Aorta (tissue), 5 donors: ENCODE measurements around the gene GRK3. TPM values are rescaled to one million over a fixed set of nuclear protein-coding genes. Genes with fewer than 3 reads are reported as not detected.

ENCODE experiments used
- ATAC-seq: fragments of 200-7000 bp; cut with Tn5 transposase; one replicate; pipeline ENCODE4 v1.9.1; 2022; ENCODE audit warnings: moderate library complexity; ENCODE audit not compliant: low FRiP score
- DNase-seq, 2 donors: peaks; one replicate each; pipeline ENCODE4 v3.0.0-alpha.2; 2020
- H3K27ac ChIP-seq, 2 donors: one replicate each; pipeline ENCODE4 v1.5.1; 2013; ENCODE audit warnings: low read length in 2 of 2, mild to moderate bottlenecking in 2 of 2, moderate library complexity in 2 of 2, control low read depth in 1 of 2, inconsistent platforms in 1 of 2, low read depth in 1 of 2
- H3K27me3 ChIP-seq, 2 donors: one replicate each; pipeline ENCODE4 v1.6.1; 2013; ENCODE audit warnings: control low read depth in 1 of 2, low read length in 1 of 2, mild to moderate bottlenecking in 1 of 2, moderate library complexity in 1 of 2; ENCODE audit not compliant: insufficient read depth in 2 of 2, control insufficient read depth in 1 of 2
- H3K36me3 ChIP-seq, 2 donors: one replicate each; pipeline ENCODE4 v1.6.1; 2013; ENCODE audit warnings: control low read depth in 1 of 2, low read length in 1 of 2, mild to moderate bottlenecking in 1 of 2; ENCODE audit not compliant: insufficient read depth in 2 of 2, control insufficient read depth in 1 of 2
- H3K4me1 ChIP-seq, 2 donors: one replicate each; pipeline ENCODE4 v1.6.1; 2013; ENCODE audit warnings: low read length in 2 of 2, control low read depth in 1 of 2, mild to moderate bottlenecking in 1 of 2, moderate library complexity in 1 of 2; ENCODE audit not compliant: insufficient read depth in 2 of 2, control insufficient read depth in 1 of 2
- H3K4me3 ChIP-seq, 2 donors: one replicate each; pipeline ENCODE4 v1.5.1; 2013; ENCODE audit warnings: low read length in 2 of 2, control low read depth in 1 of 2, mild to moderate bottlenecking in 1 of 2
- H3K9me3 ChIP-seq: one replicate; pipeline ENCODE4 v1.6.1; 2013; ENCODE audit warnings: mild to moderate bottlenecking, low read length; ENCODE audit not compliant: control insufficient read depth
- WGBS, 2 donors: extraction: QIAGEN DNeasy Blood & Tissue Kit; methylation state at CpG; one replicate each; pipeline ENCODE4 v1.1.7; 2013; 5-methylcytosine and 5-hydroxymethylcytosine counted together
- intact Hi-C, 2 donors: fragments of 100-400 bp; cut with DNase I; formaldehyde crosslinking; loops; one replicate each; pipeline versions ENCODE4 v1.14.2 to v1.15.0; 2022
- polyA plus RNA-seq, 2 donors: library from polyadenylated mRNA; stranded (reverse); fragments of 200-250 nt; gene quantifications; one replicate each; pipeline ENCODE4 v1.2.3, GENCODE V29; 2013
- total RNA-seq, 2 donors: library from RNA; stranded (reverse); fragmentation: NEBNext Ultra II Directional; extraction: Animal tissue kit (Norgen Biotek cat#: 25700); gene quantifications; one replicate each; pipeline ENCODE4 v1.2.1, GENCODE V29; 2021
- donor health status: healthy with polysubstance abuse.
- donor health status: Bipolar disorder and iron deficiency.
- donor health status: DM: no; HTN: no; CAD: no.
- donor health status: DM: no; HTN: no; CAD: no.
- donor health status: DM: yes; HTN: yes; CAD: no.

The GRK3 gene
- total and polyA plus RNA-seq, 4 donors: 0.23 to 11.4 (median 6.1) TPM

DNA sequence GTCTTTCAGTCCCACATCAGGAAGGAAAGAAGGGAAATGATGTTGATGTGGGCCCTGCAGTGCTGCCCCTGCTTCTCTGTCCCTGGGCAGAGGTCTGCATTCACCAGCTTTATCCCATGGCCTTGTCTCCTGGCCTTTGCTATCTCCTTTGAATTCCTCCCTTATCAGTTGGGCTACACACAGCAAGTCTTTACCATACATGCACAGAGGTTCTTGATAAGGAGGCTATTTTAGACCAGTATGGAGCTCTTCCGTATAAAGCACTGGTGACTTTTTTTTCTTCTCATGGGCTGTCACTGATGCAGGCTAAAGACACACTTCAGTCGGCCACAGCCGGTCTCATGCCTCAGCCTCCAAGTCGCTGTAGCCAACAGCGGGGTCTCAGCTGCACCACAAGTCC, 197.7 kb downstream of the GRK3 start:
- Histone ChIP-seq H3K4me3 (no peak overlapping the region), H3K36me3 (peaks cover 0 to 2% of the 10 kb centered on the region in 2 donors), H3K9me3 (peaks cover 3% of the 10 kb centered on the region), H3K27me3 (no peaks in the 10 kb centered on the region), H3K27ac (no peak overlapping the region), H3K4me1 (no peaks in the 10 kb centered on the region)
- DNase-seq: no peak
- intact Hi-C loops: no loop called here
- ATAC-seq: no peak
- 30 to 34% methylated on average over 5 of the region's 5 CpGs for WGBS, 2 donors

DNA sequence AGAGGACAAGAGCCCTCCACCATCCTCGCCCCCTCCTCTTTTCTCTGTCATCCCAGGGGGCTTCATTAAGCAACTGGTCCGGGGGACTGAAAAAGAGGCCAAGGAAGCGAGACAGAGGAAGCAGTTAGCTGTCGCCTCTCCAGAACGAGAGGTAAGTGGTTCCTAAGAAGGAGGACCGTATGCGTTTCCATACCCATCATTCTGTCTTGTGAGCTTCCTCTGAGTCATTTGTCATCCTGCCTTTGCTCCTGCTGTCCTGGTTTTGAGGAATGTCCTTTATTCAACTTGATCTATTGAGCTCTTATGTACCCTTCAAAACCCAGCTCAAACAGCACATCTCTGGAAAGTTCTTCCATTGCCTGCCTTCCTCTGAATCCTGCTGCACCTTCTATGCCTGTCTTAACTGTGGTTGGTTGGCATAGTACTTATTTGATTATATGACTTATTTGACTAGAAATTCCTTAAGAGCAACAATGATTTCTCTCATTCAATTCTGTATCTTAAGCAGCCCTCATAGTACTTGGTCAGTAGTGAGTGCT, 198.8 kb downstream of the GRK3 start:
- no peak for DNase-seq
- no peak for ATAC-seq
- WGBS, 2 donors: 89 to 95% methylated on average over 7 of the region's 7 CpGs
- H3K27ac ChIP-seq: no peak overlapping the region
- H3K27me3 ChIP-seq: no peaks in the 10 kb centered on the region
- H3K4me1 ChIP-seq: no peaks in the 10 kb centered on the region
- intact Hi-C loops: no loop called here
- peaks cover 3% of the 10 kb centered on the region for H3K9me3 ChIP-seq
- peaks cover 0 to 5% of the 10 kb centered on the region in 2 donors for H3K36me3 ChIP-seq
- no peak overlapping the region for H3K4me3 ChIP-seq

DNA sequence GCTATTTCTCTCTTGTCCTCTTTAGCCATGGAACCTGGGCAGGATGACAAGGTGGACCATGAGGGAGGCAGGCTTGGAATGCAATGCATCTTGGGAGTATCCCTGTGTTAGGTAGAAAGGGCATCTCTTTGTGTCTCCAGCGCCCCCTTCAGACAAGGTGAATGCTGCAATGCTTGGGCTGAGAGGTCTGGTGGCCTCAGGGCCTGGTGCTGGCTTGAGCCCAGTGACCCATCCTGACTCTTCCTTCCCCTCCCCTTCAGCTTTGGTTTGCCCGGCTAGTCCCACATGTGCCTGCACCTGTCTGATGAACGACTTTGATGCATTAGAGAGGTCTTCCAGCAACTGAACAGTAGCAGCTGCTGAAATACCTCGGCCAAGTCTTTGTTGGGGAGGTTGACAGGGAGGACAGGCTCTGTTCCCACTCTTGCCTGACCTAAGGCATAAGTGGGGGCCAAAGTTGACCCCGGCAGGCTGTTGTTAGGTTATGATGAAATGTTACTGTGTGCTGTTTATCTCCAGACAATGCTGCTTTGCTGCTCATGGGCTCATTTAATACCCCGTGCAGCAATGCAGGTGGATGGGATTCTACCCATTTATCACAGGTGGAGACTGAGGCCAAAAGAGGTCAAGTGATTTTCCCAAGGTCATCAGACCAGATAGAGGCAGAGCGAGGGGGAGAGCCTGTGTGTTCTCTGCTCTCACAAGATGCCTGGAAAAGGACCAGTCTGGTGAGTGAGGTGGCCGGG, 200.0 kb downstream of the GRK3 start:
- no peak overlapping the region for H3K4me3 ChIP-seq
- DNase-seq (no peak), ATAC-seq (no peak)
- H3K9me3 ChIP-seq: peaks cover 3% of the 10 kb centered on the region
- no peak overlapping the region for H3K27ac ChIP-seq
- peaks cover 0 to 5% of the 10 kb centered on the region in 2 donors for H3K36me3 ChIP-seq
- H3K4me1 ChIP-seq: no peaks in the 10 kb centered on the region
- no peaks in the 10 kb centered on the region for H3K27me3 ChIP-seq
- WGBS, 2 donors: 83 to 90% methylated on average over 8 of the region's 8 CpGs
- intact Hi-C loops: no loop called here

DNA sequence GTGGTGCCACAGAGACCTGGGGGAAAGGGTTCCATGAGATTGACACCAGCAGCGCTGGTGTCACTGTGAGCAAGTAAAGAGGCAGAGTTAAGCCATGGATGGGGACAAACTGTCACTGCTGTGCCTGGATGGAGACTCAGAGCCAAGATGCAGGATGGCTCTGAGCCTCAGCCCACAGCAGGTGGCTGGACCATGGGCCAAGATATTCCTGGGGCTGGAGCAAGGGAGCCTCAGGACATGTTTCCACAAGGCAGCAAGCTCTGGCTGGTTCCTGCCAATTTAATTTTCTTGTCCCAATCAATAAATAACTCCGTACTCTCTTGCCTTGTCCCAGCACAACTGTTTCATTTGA, 200.5 kb downstream of the GRK3 start:
- DNase-seq (no peak), ATAC-seq (no peak)
- Histone ChIP-seq H3K27me3 (no peaks in the 10 kb centered on the region), H3K27ac (no peak overlapping the region), H3K4me3 (no peak overlapping the region), H3K9me3 (peaks cover 3% of the 10 kb centered on the region), H3K36me3 (peaks cover 0 to 5% of the 10 kb centered on the region in 2 donors), H3K4me1 (no peaks in the 10 kb centered on the region)
- intact Hi-C loops: no loop called here
- 91 to 94% methylated on average over 2 of the region's 2 CpGs for WGBS, 2 donors

DNA sequence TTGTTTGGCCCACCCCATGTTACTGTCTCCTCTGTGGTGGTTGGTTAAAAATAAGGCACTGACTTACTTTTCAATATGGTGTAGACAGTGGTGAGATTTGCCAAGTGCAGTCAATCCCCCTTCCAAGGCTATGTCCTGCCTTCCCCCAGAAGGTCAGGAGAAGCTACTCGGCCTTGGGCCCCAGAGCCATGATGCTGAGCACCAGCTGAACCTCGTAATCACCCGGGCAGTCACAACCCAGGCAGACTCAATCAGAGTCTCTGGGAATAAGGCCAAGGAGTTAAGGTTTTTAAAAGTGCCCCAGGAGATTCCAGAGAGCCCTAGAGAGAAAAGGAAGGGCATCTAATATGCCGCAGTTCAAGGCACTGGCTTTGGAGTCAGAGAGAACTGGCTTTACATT, 201.3 kb downstream of the GRK3 start:
- intact Hi-C loops: no loop called here
- WGBS, 2 donors: 82% methylated on average over 4 of the region's 4 CpGs
- no peak for ATAC-seq

DNA sequence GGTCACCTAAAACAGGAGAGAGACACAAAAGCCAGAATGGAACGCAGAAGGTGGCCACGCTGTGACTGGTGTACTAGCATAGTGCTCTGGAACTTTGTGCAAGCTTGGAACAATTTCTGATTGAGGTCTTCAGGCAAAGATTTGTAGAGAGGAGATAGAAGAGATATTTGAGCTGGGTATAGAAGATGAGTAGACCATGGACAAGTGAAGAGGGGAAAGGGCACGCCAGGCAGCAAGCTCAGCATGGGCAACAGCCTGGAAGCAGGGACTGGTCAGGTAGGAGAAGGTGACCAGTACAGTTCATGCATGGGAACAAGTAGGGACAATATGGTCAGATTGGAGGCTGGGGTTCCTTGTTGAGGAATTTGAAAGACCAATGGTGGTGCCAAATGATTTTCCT, 201.9 kb downstream of the GRK3 start:
- DNase-seq: no peak
- Histone ChIP-seq H3K36me3 (peaks cover 0 to 5% of the 10 kb centered on the region in 2 donors), H3K4me1 (no peaks in the 10 kb centered on the region), H3K9me3 (peaks cover 3% of the 10 kb centered on the region), H3K4me3 (no peak overlapping the region), H3K27ac (no peak overlapping the region), H3K27me3 (no peaks in the 10 kb centered on the region)
- 95 to 98% methylated on average over 3 of the region's 3 CpGs for WGBS, 2 donors
- no peak for ATAC-seq
- intact Hi-C loops: no loop called here

More for the DNA sequence above, 201.3 kb downstream of the GRK3 start:
- Histone ChIP-seq H3K9me3 (peaks cover 3% of the 10 kb centered on the region), H3K36me3 (peaks cover 0 to 5% of the 10 kb centered on the region in 2 donors), H3K27me3 (no peaks in the 10 kb centered on the region), H3K4me3 (no peak overlapping the region), H3K27ac (no peak overlapping the region), H3K4me1 (no peaks in the 10 kb centered on the region)
- DNase-seq: no peak

GRCh38 chr22:25770333-25770732, 205.9 kb downstream of the GRK3 start:
- no peak overlapping the region for H3K4me3 ChIP-seq
- WGBS, 2 donors: 94 to 97% methylated on average over 4 of the region's 4 CpGs
- intact Hi-C loops: loop anchor here (2.0 to 5.0 kb wide), 4 partner anchors 53 to 308 kb away; no protein-coding TSS in a partner anchor
- no peaks in the 10 kb centered on the region for H3K27me3 ChIP-seq
- no peaks in the 10 kb centered on the region for H3K4me1 ChIP-seq
- H3K36me3 ChIP-seq: peaks cover 0 to 3% of the 10 kb centered on the region in 2 donors
- H3K9me3 ChIP-seq: peaks cover 3% of the 10 kb centered on the region
- H3K27ac ChIP-seq: no peak overlapping the region
- DNase-seq (no peak), ATAC-seq (no peak)

- intact Hi-C loops: loop anchor here (2.0 to 5.0 kb wide), 4 partner anchors 55 to 309 kb away; no protein-coding TSS in a partner anchor
- peaks cover 0 to 3% of the 10 kb centered on the region in 2 donors for H3K36me3 ChIP-seq
- H3K4me3 ChIP-seq: no peak overlapping the region
- no peak for ATAC-seq
- no peaks in the 10 kb centered on the region for H3K9me3 ChIP-seq
- no peak for DNase-seq
- H3K27me3 ChIP-seq: no peaks in the 10 kb centered on the region
- WGBS, 2 donors: 70 to 72% methylated on average over 9 of the region's 9 CpGs
- H3K27ac ChIP-seq: no peak overlapping the region
- H3K4me1 ChIP-seq: no peaks in the 10 kb centered on the region
Observed at GRCh38 chr22:25772288-25772687, 207.8 kb downstream of the GRK3 start.

DNA sequence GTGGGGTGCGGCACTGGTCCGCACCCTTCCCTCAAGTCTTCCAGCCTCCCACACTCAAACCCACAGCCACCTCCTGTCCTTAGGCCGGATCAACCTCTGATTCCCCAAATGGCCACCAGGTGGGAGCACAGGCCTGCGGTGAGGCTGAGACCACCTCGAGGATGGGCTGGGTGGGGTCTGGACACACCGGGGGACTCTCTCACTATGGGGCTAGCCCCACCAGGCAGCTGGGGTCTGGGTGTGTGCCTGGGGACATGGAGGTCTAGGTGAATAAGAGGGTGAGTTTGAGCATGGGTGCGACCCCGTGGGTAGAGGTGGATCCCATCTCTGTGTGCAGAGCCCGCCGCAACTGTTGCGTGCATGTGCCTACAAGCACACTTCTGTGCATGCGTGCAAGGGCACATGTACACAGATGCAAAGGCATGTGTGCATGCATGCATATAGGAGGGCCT, 210.1 kb downstream of the GRK3 start:
- Histone ChIP-seq H3K4me3 (no peak overlapping the region), H3K36me3 (peaks cover 0 to 1% of the 10 kb centered on the region in 2 donors), H3K4me1 (no peaks in the 10 kb centered on the region), H3K9me3 (no peaks in the 10 kb centered on the region), H3K27me3 (no peaks in the 10 kb centered on the region), H3K27ac (no peak overlapping the region)
- WGBS, 2 donors: 62 to 68% methylated on average over 12 of the region's 12 CpGs
- DNase-seq (no peak), ATAC-seq (no peak)
- intact Hi-C loops: loop anchor here (5.0 kb wide), 3 partner anchors 57 to 72 kb away; no protein-coding TSS in a partner anchor
